Mesodermal cell (in vitro differentiated cells): ENCODE data around the gene CTSG.
"Not testable (repeated sequence)": the region's sequence is repeated elsewhere in the genome, so short reads cannot be mapped to it uniquely, and the experiment has no call there.

Experiments
- H3K27ac ChIP-seq: 2 replicates; pipeline ENCODE4 v1.7.0; 2013; ENCODE audit warnings: mild to moderate bottlenecking, low read depth, low read length, moderate library complexity; ENCODE audit not compliant: severe bottlenecking
- H3K36me3 ChIP-seq: 2 replicates; pipeline ENCODE4 v1.7.1; 2013; ENCODE audit warnings: mild to moderate bottlenecking, low read length, moderate library complexity; ENCODE audit not compliant: control insufficient read depth, insufficient read depth
- H3K4me1 ChIP-seq: one replicate; pipeline ENCODE4 v1.7.1; 2013; ENCODE audit warnings: mild to moderate bottlenecking, low read length; ENCODE audit not compliant: insufficient read depth, control insufficient read depth, poor library complexity, severe bottlenecking
- H3K4me3 ChIP-seq: 2 replicates; pipeline ENCODE4 v1.7.0; 2013; ENCODE audit warnings: low read length, control low read depth, mild to moderate bottlenecking; ENCODE audit not compliant: insufficient read depth, poor library complexity, severe bottlenecking; ENCODE audit errors: extremely low read depth
- H3K9me3 ChIP-seq: 2 replicates; pipeline ENCODE4 v1.7.1; 2013; ENCODE audit warnings: mild to moderate bottlenecking, low read length, moderate library complexity; ENCODE audit not compliant: control insufficient read depth
- WGBS, 2 experiments: methylation state at CpG; one replicate each; pipeline ENCODE4 v1.1.5; 2013; ENCODE audit warnings: missing lambda C conversion rate in 2 of 2; ENCODE audit not compliant: insufficient coverage in 2 of 2; 5-methylcytosine and 5-hydroxymethylcytosine counted together

Gene CTSG

DNA sequence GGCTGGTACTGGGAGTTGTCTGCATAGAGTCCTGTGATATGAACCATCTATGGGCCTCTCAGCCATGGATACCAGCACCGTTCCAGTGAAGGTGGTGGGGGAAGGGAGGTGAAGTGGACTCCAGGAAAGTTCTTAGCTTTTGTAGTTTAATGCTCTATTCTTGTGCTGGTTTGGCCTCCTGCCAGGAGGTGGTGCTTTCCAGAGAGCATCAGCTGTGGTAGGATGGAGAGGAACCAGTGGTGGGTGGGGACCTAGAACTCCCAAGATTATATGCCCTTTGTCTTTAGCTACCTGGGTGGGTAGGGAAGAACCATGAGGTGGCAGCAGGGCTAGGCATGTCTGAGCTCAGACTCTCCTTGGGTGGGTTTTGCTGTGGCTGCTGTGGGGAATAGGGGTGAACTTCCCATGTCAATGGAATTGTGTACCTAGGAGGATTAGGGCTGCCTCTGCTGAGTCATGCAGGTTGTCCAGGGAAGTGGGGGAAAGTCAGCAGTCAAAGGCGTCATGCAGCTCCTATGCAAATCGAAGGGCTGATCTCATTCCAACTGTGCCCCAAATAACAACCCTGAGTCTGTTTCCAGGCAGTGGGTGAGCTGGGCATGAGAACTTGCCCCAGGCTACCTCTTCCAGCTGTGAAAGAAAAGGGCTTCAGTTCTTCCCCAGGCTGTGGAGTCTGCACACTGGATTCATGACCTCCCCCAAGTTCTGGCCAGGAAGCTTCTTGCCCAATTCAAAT, 19.2 kb upstream of the CTSG start:
- H3K4me3 ChIP-seq, result no peak overlapping the region
- no peaks in the 10 kb centered on the region for H3K4me1 ChIP-seq
- WGBS, 2 experiments, result 86 to 93% methylated on average over 2 to 3 of the region's 3 CpGs
- peaks cover 3% of the 10 kb centered on the region for H3K9me3 ChIP-seq
- no peaks in the 10 kb centered on the region for H3K36me3 ChIP-seq
- H3K27ac ChIP-seq, result no peak overlapping the region

DNA sequence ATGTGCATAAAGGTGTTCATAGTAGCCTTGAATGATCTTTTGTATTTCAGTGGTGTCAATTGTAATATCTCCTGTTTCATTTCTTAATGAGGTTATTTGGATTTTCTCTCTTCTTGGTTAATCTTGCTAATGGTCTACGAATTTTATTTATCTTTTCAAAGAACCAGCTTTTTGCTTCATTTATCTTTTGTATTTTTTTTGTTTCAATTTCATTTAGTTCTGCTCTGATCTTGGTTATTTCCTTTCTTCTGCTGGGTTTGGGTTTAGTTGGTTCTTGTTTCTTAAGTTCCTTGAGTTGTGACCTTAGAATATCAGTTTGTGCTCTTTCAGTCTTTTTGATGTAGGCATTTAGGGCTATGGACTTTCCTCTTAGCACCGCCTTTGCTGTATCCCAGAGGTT, 15.0 kb upstream of the CTSG start:
- no CpG with 5 or more reads among the region's 2 CpGs for WGBS, 2 experiments
- not testable (repeated sequence) for H3K4me1 ChIP-seq, H3K36me3 ChIP-seq, H3K27ac ChIP-seq, H3K4me3 ChIP-seq, H3K9me3 ChIP-seq

DNA sequence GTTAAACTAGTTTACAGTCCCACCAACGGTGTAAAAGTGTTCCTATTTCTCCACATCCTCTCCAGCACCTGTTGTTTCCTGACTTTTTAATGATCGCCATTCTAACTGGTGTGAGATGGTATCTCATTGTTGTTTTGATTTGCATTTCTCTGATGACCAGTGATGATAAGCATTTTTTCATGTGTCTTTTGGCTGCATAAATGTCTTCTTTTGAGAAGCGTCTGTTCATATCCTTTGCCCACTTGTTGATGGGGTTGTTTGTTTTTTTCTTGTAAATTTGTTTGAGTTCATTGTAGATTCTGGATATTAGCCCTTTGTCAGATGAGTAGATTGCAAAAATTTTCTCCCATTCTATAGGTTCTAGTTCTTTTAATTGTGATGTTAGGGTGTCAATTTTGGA, 8.4 kb upstream of the CTSG start:
- no CpG with 5 or more reads among the region's 3 CpGs for WGBS, 2 experiments
- not testable (repeated sequence) for H3K4me1 ChIP-seq, H3K36me3 ChIP-seq, H3K27ac ChIP-seq, H3K9me3 ChIP-seq, H3K4me3 ChIP-seq

DNA sequence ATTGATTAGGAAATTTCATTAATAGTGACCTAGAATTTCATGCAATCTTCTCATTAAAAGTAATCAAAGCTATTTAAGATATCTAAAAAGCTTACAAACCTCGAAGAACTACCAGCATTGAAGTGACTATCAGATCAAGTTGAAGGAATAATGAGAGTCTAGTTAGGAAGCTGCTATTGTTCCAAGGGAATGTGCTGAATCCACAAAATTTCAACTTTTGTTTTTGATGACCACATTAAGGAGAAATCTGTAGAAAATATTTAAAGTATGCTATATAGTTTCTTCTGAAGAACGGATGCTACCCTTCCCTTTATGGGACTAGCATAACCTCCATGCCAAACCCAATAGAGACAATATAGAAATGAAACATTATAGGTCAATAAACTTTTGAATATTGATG, 2.5 kb upstream of the CTSG start:
- Histone ChIP-seq H3K9me3 (peaks cover 3% of the 10 kb centered on the region), H3K27ac (no peak overlapping the region), H3K4me3 (no peak overlapping the region), H3K4me1 (no peaks in the 10 kb centered on the region), H3K36me3 (no peaks in the 10 kb centered on the region)
- WGBS, 2 experiments, result no CpG with 5 or more reads among the region's 2 CpGs

DNA sequence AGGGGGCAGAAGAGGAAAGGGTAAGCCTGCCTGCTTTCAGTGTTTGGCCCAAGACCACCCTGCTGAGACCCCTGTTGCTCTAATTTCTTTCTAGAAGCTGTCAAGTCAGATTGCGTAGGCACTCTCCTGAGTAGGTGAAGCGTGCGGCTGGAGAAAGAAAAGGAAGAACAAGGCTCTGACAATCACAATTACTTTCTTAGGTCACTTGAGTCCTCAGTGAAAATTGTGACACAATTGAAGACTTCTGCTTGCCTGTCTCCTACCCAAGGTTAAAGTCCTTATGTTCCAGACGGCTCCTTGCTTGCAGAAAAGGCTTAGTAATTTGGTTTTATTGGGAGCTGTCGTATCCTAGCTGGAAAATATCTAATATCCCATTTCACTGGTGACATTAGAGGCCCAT, 721 bp upstream of the CTSG start:
- Histone ChIP-seq H3K4me1 (no peaks in the 10 kb centered on the region), H3K27ac (no peak overlapping the region), H3K36me3 (no peaks in the 10 kb centered on the region), H3K9me3 (no peaks in the 10 kb centered on the region), H3K4me3 (no peak overlapping the region)
- WGBS, 2 experiments, result 93 to 100% methylated on average over 3 to 4 of the region's 5 CpGs

DNA sequence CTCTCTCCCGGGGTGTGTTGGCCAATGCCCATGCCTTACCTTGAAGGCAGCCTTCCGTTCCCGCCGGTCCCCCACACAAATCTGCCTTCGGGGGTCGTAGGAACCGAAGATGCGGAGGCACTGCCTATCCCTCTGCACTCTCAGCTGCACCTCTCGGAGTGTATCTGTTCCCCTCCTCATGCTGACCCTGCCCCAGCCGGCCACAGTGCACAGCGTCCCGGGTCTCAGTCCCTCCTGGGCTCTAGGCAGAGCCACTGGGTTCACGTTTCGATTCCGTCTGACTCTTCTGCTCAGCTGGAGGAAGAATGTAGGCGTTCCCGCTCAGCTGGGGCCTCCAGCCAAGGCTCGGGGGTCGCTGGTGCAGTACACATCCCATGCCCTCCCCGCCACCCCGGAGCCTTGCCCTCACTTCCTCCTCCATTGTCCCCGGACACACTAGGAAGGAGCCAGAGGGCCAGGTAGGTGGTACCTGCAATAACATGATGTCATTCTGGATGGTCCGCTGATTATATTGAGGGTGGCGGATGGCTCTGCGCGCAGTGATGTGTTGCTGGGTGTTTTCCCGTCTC, 1.8 kb downstream of the CTSG start:
- WGBS, 2 experiments, result 92 to 94% methylated on average over 19 to 22 of the region's 27 CpGs
- Histone ChIP-seq H3K4me3 (no peak overlapping the region), H3K4me1 (no peaks in the 10 kb centered on the region), H3K27ac (no peak overlapping the region), H3K9me3 (no peaks in the 10 kb centered on the region), H3K36me3 (no peaks in the 10 kb centered on the region)

DNA sequence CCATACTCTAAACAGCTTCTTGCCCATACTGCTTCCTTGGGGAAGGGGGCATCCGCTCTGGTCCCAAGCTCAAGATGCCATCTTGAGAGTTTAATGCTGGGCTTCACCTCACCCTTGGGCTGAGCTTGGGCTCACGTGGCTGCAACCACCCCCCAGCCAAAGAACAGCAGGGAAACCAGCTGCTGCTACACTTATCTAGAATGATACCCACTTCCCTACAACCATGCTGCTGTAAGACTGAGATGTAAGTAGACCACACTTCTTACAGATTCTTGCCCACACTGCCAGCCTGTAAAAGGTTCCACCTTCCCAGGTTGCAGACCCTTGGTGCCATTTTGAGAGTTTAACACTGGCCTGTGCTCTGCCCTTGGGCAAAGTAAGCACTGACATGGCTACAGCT, 9.7 kb downstream of the CTSG start:
- peaks cover 15% of the 10 kb centered on the region for H3K9me3 ChIP-seq
- H3K4me3 ChIP-seq, result no peak overlapping the region
- H3K4me1 ChIP-seq, result no peaks in the 10 kb centered on the region
- WGBS, 2 experiments, result 88 to 100% methylated on average over 1 to 2 of the region's 2 CpGs
- H3K27ac ChIP-seq, result no peak overlapping the region
- H3K36me3 ChIP-seq, result no peaks in the 10 kb centered on the region

DNA sequence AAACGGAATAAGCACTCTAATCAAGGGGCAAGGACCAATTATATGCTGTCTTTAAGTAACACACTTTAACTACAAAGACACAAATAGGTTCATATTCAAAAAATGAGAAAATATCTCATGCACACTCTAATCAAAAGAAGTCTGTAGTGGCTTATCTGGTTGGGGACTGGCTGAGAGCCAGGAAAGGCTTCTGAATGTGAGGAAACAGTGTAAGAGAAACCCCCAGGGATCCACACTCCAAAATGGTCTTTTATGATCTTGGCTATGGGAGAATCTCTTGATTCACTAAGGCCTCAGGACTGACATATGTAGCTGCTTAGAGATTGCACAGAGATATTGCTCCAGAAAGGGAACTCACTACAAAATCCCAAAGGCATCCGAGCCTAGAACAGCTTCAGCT, 10.3 kb downstream of the CTSG start:
- WGBS, 2 experiments, result no CpG with 5 or more reads among the region's 2 CpGs
- H3K27ac ChIP-seq, result no peak overlapping the region
- H3K4me3 ChIP-seq, result no peak overlapping the region
- no peaks in the 10 kb centered on the region for H3K4me1 ChIP-seq
- peaks cover 15% of the 10 kb centered on the region for H3K9me3 ChIP-seq
- no peaks in the 10 kb centered on the region for H3K36me3 ChIP-seq

DNA sequence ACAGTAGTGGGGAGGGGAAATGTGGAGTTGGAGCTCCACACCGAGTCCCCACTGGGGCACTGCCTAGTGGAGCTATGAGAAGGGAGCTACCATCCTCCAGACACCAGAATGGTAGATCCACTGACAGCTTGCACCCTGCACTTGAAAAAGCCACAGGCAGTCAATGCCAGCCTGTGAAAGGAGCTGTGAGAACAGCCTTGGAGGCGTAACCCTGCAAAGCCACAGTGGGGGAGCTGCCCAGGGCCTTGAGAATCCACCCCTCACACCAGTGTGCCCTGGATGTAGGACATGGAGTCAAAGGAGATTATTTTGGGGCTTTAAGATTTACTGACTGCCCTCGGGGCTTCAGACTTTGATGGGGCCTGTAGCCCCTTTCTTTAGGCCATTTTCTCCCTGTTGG, 12.5 kb downstream of the CTSG start:
- Histone ChIP-seq H3K4me3 (no peak overlapping the region), H3K4me1 (no peaks in the 10 kb centered on the region), H3K9me3 (peaks cover 15% of the 10 kb centered on the region), H3K27ac (no peak overlapping the region), H3K36me3 (no peaks in the 10 kb centered on the region)
- 71 to 100% methylated on average over 1 to 2 of the region's 3 CpGs for WGBS, 2 experiments

DNA sequence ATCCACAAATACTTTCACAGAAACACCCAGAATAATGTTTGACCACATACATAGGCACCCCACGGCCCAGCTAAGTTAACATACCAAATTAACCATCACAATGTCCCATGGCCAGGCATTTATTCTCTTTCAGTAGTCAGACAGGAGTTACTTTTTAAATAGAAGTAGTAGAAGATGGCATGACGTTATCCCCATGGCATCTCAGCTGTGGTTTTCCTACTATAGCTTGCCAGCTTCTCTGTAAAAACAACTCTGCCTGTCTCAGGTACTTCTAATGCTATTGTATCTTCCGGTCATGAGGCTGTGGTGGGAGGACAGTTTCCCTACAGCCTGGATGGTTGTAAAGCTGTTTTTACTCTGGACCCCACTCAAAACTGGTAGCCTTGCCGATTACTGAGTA, 19.3 kb downstream of the CTSG start:
- H3K36me3 ChIP-seq, result no peaks in the 10 kb centered on the region
- 88% methylated on average over 3 of the region's 4 CpGs; no CpG with 5 or more reads in 1 of the 2 experiments for WGBS, 2 experiments

DNA sequence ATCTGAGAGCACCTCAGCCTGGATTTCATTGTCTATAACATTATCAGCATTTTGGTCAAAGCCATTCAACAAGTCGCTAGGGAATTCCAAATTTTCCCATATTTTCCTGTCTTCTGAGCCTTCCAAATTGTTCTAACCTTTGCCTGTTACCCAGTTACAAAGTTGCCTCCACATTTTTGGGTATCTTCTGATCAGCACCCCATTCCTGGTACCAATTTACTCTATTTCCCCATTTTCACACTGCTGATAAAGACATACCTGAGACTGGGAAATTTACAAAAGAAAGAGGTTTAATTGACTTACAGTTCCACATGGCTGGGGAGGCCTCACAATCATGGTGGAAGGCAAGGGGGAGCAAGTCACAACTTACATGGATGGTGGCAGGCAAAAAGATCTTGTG, 27.0 kb downstream of the CTSG start:
- WGBS, 2 experiments, result 71 to 77% methylated on average over 1 of the region's 1 CpG
- H3K36me3 ChIP-seq, H3K4me3 ChIP-seq, H3K9me3 ChIP-seq, H3K4me1 ChIP-seq, H3K27ac ChIP-seq: not testable (repeated sequence)

More for the DNA sequence above, 19.3 kb downstream of the CTSG start:
- Histone ChIP-seq H3K9me3 (no peaks in the 10 kb centered on the region), H3K27ac (no peak overlapping the region), H3K4me1 (no peaks in the 10 kb centered on the region), H3K4me3 (no peak overlapping the region)
